Astrocyte of the hippocampus (primary cell): ENCODE results near the gene UGT1A9.
"Not testable (repeated sequence)": the region's sequence is repeated elsewhere in the genome, so short reads cannot be mapped to it uniquely, and the experiment has no call there.

Source experiments
- DNase-seq: peaks from one replicate; pipeline ENCODE4 v3.0.0; 2011; ENCODE audit warnings: low read depth, low spot score

UGT1A9 gene

DNA sequence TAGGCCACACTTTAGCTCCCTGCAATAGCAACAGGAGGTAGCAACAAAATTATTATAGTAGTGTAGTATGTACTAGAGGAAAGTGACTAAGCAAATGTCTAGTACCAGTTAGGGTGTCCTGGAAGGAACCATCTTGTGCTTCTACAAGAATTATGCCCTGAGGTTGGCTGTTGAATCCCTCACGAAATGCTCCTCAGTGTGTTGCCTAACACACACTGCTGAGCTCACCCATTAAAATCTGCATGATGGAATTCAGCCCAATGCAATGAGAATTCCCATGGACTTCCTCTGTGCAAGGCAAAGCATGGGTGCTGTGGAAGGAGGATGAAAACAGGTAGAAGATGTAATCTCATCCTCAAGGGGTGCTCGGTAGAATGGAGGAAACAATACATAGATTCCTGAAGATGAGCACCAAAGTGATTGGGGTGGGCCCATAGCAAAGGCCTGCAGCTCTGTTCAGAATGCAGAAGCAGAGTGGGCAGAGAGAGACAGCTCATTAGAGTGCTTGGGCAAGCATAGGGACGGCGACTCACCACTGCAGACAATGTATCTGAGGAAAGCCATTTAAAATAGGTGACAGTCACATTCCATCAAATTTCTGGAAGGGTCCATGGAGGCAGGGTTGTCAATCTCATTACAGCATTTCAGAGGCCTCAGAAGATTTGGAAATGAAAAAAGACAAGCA is 8.8 kb downstream of the UGT1A9 start:
- DNase-seq: no peak

DNA sequence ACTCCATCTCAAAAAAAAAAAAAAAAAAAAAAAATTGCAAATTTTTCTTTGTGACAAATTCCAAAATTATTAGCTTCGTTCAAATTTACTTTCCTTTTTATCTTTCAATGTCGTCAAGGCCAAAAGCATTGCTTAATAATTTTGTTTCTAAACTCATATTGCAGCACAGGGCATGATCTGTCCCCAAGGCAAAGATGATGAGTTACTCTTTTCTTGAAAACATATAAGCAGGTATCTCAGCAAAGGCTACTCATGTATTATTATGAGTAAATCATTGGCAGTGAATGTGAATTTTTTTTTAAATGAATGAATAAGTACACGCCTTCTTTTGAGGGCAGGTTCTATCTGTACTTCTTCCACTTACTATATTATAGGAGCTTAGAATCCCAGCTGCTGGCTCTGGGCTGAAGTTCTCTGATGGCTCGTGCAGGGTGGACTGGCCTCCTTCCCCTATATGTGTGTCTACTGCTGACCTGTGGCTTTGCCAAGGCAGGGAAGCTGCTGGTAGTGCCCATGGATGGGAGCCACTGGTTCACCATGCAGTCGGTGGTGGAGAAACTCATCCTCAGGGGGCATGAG is 9.9 kb downstream of the UGT1A9 start, which contains the start of gene UGT1A7:
Gene UGT1A7, plus strand, starts transcription at position 381 of the 579 bp plus-strand sequence. Its CDS starts 37 bp downstream, at position 418.
- no peak for DNase-seq

- no peak for DNase-seq
Observed at GRCh38 chr2:233684640-233685039, 12.9 kb downstream of the UGT1A9 start.

DNA sequence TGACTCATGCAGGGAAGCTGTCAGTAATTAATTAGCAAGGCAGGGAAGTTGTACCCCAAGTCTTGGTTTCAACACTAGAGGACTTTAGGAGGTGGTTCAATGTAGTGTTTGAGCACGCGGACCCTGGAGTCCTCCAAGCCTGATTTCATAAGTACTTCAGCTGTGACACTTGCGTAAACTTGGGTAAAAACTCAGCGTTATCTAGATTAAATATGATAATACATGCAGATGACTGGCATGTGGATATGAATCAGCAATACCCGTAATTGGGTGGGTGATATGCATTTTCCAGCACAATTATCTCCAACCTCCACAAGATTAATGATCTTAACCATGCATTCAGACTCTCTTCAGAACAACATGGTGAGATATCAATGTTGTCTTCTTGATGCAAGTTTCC is 15.2 kb downstream of the UGT1A9 start:
- no peak for DNase-seq

GRCh38 chr2:233688341-233688740 is 16.6 kb downstream of the UGT1A9 start:
- no peak for DNase-seq

DNA sequence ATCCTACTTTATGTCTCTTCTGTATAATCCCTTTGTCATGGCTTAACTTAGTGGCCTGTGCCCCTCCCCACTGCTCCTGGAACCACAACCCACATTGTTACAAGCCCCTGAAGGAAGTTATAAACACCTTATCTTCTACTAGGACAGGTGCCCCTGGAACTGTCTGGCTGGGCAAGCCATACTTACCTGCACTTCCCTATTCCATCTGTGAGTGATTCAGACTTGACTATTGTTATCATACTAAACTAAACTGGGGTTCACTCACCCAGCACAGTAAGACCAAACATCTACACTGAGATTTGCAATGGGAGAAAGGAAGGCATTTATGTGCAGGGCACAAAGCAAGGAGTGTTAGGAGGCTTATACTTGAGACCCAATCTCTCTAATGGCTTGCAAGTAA is 17.3 kb downstream of the UGT1A9 start:
- no peak for DNase-seq

DNA sequence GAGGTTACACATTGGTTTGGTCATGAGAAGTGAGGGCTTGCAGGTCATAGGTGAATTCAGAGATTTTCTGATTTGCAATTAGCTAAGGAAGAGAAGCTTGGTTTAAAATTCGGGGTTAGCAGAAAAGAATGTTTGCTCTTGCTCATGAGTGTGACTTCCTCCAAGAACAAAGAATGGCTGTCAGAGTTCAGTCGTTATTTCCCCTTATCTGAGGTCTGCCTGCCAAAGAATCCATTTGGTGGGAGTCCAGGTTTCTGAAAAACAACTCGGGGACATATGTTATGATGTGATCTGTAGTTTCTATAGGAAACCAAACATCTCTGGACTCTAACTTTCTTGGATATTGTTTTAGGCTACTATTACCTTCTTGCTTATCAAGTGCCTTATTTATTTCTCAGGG is 17.8 kb downstream of the UGT1A9 start:
- peak; percentile 18 for DNase-seq

- peak; percentile 14 for DNase-seq
Observed at GRCh38 chr2:233690444-233690843, 18.7 kb downstream of the UGT1A9 start.

DNA sequence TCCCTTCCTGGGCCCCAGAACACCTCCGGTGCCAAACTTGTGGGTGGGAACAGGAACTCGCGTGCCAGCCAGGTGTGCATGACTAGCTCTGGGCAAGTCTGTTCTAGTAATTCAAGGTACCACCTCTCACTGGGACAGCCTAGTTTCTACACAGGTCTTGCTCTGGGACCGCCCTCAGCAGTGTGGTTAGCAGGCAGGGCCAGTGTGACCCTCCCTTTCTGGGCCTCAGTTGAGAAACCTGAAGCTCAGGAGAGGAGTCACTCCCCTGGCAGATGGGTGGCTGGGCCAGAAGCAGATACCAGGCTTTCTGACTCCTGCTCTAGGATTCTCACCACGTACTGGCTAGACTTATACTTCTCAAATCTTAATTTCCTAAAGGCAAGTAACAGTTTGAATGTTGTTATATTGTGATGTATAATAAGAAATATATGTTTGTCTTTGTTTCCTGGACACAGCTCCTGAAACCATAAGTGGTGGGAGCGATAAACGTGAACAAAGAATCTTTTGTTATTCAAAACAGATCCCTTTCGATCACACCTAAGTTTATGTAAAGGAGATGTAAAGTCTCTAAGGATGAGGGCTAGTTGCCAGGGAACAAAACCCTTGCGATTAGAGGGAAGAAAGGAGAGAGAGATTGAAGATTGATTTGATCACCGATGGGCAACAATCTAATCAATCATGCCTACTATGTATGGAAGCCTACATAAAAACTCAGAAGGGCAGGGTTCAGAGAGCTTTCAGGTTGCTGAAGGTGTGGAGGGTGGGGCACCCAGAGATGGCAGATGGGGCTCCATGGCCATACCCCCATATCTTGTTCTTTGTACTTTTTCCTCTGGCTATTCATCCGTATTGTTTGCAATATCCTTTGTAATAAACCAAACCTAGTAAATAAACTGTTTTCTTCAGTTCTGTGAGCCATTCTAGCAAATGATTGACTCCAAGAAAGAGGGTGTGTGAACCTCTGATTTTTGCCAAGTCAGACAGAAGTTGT is 20.0 kb downstream of the UGT1A9 start:
- no peak for DNase-seq

DNA sequence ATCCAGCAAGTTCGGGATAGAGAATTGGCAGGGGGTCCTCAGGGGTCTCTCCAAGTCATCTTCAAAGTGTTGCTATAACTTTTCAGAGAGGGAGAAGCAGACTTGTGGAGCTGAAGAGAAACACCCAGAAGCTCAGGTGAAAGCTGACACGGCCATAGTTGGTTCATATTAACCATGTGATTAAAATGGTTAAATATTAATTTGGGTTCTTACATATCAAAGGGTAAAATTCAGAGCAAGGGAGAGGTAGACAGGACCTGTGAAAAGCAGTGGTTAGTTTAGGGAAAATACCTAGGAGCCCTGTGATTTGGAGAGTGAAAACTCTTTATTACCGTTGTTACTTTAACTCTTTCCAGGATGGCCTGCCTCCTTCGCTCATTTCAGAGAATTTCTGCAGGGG is 20.9 kb downstream of the UGT1A9 start, which contains the start of gene UGT1A6:
Gene UGT1A6, plus strand, starts transcription at position 243 of the 400 bp plus-strand sequence. Its CDS starts 115 bp downstream, at position 358.
- DNase-seq: no peak

DNA sequence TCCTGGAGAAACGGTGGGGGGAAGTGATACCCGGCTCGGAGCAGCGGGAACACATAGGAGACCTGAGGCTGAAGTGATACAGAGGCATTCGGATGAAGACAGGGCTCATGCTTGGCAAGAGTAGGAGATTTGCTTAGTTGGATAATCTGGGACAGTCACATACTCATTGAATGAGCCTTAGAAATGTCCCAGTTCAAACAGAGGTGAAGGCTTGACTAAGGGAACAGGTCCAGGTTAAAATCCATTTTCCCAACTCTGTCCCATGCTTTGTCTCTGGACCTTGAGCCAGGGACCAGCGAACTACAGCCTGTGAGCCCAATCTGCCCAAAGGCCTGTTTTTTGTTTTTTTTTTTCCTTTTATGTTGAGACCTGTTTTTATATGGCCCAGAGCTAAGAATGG is 22.3 kb downstream of the UGT1A9 start:
- no peak for DNase-seq

- no peak for DNase-seq
Observed at GRCh38 chr2:233698740-233699139, 27.0 kb downstream of the UGT1A9 start.

GRCh38 chr2:233699424-233700027 is 27.8 kb downstream of the UGT1A9 start:
- no peak for DNase-seq

- peak; percentile 67 for DNase-seq
Observed at GRCh38 chr2:233700028-233700635, 28.4 kb downstream of the UGT1A9 start.

DNA sequence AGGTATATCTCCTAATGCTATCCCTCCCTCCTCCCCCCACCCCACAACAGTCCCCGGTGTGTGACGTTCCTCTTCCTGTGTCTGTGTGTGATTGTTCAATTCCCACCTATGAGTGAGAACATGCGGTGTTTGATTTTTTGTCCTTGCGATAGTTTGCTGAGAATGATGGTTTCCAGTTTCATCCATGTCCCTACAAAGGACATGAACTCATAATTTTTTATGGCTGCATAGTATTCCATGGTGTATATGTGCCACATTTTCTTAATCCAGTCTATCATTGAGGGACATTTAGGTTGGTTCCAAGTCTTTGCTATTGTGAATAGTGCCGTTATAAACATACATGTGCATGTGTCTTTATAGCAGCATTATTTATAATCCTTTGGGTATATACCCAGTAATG is 29.1 kb downstream of the UGT1A9 start:
- DNase-seq: not testable (repeated sequence)

GRCh38 chr2:233702238-233702637 is 30.5 kb downstream of the UGT1A9 start:
- no peak for DNase-seq

DNA sequence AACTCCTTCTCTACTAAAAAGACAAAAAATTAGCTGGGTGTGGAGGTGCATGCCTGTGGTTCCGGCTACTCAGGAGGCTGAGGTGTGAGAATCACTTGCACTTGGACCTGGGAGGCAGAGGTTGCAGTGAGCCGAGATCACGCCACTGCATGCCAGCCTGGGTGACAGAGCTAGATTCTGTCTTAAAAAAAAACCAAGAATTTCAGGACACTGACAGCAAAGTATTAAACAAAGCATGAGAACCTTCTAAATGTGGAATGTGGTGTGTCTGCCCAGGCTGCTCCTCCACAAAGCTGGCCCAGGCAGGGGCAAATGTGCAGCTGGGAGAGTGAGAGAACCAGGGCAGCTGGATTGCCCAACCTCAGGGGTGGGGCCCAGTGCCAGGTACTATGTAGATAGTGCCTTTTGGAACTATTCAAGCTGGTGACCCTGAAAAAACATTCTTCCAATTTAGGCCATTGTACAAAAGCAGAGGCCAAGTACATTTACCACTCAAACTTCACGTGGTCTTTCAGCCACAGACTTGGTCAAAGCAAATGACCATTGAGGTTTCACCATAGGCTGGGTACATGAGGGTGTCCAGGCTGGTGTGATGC is 34.3 kb downstream of the UGT1A9 start:
- peak; percentile 31 for DNase-seq

GRCh38 chr2:233706720-233707119 is 35.0 kb downstream of the UGT1A9 start:
- peak; percentile 71 for DNase-seq

- DNase-seq: peak; percentile 39
Observed at GRCh38 chr2:233707940-233708644, 36.4 kb downstream of the UGT1A9 start.

GRCh38 chr2:233708942-233709341 is 37.2 kb downstream of the UGT1A9 start:
- DNase-seq: no peak
